Mammary epithelial cell (primary cell): ENCODE measurements around the gene MLEC.

ENCODE experiments used
- EZH2 ChIP-seq: IDR thresholded peaks from 2 replicates; pipeline ENCODE4 v1.6.1; 2012; ENCODE audit warnings: low read length, inconsistent platforms, borderline replicate concordance
- TF ChIP-seq, protein P1 (sequence below), 2 donors: IDR thresholded peaks in 1 of 2; conservative IDR thresholded peaks in 1 of 2; 2 replicates each; pipeline ENCODE4 v1.5.1; 2011 to 2012; ENCODE audit warnings: inconsistent platforms in 2 of 2, low read length in 2 of 2, mild to moderate bottlenecking in 2 of 2, control low read depth in 1 of 2, low read depth in 1 of 2; ENCODE audit not compliant: insufficient read depth in 1 of 2; ENCODE audit errors: extremely low read depth in 1 of 2

GRCh38 chr12:120739031-120739762 is 52.2 kb downstream of the MLEC start:
- TF ChIP-seq, protein P1, sequence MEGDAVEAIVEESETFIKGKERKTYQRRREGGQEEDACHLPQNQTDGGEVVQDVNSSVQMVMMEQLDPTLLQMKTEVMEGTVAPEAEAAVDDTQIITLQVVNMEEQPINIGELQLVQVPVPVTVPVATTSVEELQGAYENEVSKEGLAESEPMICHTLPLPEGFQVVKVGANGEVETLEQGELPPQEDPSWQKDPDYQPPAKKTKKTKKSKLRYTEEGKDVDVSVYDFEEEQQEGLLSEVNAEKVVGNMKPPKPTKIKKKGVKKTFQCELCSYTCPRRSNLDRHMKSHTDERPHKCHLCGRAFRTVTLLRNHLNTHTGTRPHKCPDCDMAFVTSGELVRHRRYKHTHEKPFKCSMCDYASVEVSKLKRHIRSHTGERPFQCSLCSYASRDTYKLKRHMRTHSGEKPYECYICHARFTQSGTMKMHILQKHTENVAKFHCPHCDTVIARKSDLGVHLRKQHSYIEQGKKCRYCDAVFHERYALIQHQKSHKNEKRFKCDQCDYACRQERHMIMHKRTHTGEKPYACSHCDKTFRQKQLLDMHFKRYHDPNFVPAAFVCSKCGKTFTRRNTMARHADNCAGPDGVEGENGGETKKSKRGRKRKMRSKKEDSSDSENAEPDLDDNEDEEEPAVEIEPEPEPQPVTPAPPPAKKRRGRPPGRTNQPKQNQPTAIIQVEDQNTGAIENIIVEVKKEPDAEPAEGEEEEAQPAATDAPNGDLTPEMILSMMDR (conservative IDR thresholded peaks at IDR 0.05 in 1 of 2, IDR thresholded peaks at IDR 0.05 in 1 of 2; ENCODE audit: extremely low read depth in 1 of 2, insufficient read depth in 1 of 2, low read depth in 1 of 2, low read length in 2 of 2), result no peak
- TF ChIP-seq EZH2, result no peak
